Measurements from ENCODE around the gene SFPQ. TPM values are rescaled to one million over a fixed set of nuclear protein-coding genes. Genes with fewer than 3 reads are reported as not detected.

Gene SFPQ
- total RNA-seq, 1 experiment from 2014 or later, result 573 TPM

DNA sequence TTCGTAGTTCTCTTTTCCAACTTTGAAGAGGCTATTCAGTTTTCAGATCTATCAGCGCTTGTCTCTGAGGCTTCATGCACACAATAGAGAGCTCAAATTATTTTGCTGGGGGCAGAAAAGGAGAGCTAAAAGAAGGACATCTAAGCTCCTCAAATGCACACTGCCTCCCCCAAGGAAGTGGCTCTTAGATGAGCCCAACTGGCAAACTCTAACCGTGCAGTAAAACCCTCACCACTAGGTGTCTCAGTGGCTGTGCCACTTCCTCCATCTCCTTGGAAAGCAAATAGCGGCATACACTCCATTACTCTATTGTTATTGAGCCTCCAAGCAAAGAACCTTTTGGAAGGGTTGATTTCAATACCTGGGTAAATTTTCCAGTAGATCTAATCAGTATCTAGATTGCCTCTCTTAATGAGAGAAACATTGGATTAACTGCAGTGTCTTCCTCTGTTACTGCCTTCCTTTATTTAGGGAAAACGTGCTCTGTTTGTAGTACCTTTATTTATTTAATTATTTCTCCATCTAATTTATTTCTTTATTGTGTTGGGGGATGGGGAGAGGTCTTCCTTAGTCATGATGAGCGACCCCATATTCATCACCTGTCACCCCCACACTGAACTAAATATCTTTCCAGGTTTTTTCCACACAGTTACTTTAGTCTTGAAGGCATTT is 9.2 kb upstream of the SFPQ start:
- no peak overlapping the region for H2BK20ac ChIP-seq (ENCODE audit: low read depth, low read length, poor library complexity, severe bottlenecking)
- Mint-ChIP-seq H3K27me3 (ENCODE audit: low read depth) (no peaks in the 10 kb centered on the region; the same call in 1 of the 2 replicates), H3K4me1 (peaks cover 8 to 10% of the 10 kb centered on the region in 2 experiments), H3K9me3 (no peaks in the 10 kb centered on the region; a peak in 1 of 5 replicates), H3K36me3 (ENCODE audit: insufficient read depth in 1 of 3, low read depth in 3 of 3) (no peaks in the 10 kb centered on the region), H3K4me3 (peak overlapping the region in 1 of 2 experiments; percentile 18; a peak in 1 of 5 replicates), H3K27ac (0 out of 7 replicates have a peak overlapping the region, but pooled peaks of 2 of the 3 experiments have one; percentile 19 to 42)
- no peak overlapping the region for H2BK15ac ChIP-seq (ENCODE audit: low read depth, low read length)
- H3K9me3 ChIP-seq (ENCODE audit: control insufficient read depth, low read depth, low read length), result no peaks in the 10 kb centered on the region
- H3K23me2 ChIP-seq (ENCODE audit: insufficient read length, low read depth, low read length, poor library complexity, severe bottlenecking), result no peaks in the 10 kb centered on the region
- no CpG with 5 or more reads among the region's 6 CpGs for WGBS (ENCODE audit: extremely low coverage, insufficient read length, low lambda C conversion rate)
- no peak overlapping the region for H2AK5ac ChIP-seq (ENCODE audit: insufficient read length, low read length)
- no peak overlapping the region for H4K8ac ChIP-seq (replicated peaks; ENCODE audit: insufficient read length, low read depth, low read length)
- H3K27ac ChIP-seq (ENCODE audit: insufficient read length, low read depth, low read length), result no peak overlapping the region
- H3K27me3 ChIP-seq (ENCODE audit: insufficient read depth, low read length), result no peaks in the 10 kb centered on the region
- H4K91ac ChIP-seq (ENCODE audit: insufficient read length, low read depth, low read length), result no peak overlapping the region
- H2BK5ac ChIP-seq (ENCODE audit: insufficient read length, low read length), result no peak overlapping the region
- DNase-seq, result peak; percentile 82
- no peak overlapping the region for H3K4ac ChIP-seq (ENCODE audit: low read depth, low read length)
- H3K23ac ChIP-seq (ENCODE audit: insufficient read length, low read depth, low read length), result no peak overlapping the region
- no peaks in the 10 kb centered on the region for H3K79me1 ChIP-seq (ENCODE audit: insufficient read depth, low read depth, low read length, poor library complexity, severe bottlenecking)
- H3K79me2 ChIP-seq (ENCODE audit: insufficient read depth, low read length), result no peaks in the 10 kb centered on the region
- no peak overlapping the region for H2BK120ac ChIP-seq (ENCODE audit: low read depth, low read length, poor library complexity, severe bottlenecking)
- TF ChIP-seq, protein P1, sequence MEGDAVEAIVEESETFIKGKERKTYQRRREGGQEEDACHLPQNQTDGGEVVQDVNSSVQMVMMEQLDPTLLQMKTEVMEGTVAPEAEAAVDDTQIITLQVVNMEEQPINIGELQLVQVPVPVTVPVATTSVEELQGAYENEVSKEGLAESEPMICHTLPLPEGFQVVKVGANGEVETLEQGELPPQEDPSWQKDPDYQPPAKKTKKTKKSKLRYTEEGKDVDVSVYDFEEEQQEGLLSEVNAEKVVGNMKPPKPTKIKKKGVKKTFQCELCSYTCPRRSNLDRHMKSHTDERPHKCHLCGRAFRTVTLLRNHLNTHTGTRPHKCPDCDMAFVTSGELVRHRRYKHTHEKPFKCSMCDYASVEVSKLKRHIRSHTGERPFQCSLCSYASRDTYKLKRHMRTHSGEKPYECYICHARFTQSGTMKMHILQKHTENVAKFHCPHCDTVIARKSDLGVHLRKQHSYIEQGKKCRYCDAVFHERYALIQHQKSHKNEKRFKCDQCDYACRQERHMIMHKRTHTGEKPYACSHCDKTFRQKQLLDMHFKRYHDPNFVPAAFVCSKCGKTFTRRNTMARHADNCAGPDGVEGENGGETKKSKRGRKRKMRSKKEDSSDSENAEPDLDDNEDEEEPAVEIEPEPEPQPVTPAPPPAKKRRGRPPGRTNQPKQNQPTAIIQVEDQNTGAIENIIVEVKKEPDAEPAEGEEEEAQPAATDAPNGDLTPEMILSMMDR (conservative IDR thresholded peaks at IDR 0.05), result peak; percentile 92
- H2AFZ ChIP-seq (ENCODE audit: low read length), result no peak overlapping the region
- H3K4me2 ChIP-seq (ENCODE audit: insufficient read depth, insufficient read length, low read length), result no peak overlapping the region
- H3K4me1 ChIP-seq (ENCODE audit: insufficient read depth, low read length), result no peaks in the 10 kb centered on the region
- H2BK12ac ChIP-seq (ENCODE audit: insufficient read length, low read depth, low read length), result no peak overlapping the region
- H4K20me1 ChIP-seq (ENCODE audit: control insufficient read depth, insufficient read depth, insufficient read length), result no peaks in the 10 kb centered on the region
- H3K18ac ChIP-seq (ENCODE audit: insufficient read length, low read depth, low read length), result no peak overlapping the region
- no peak overlapping the region for H3T11ph ChIP-seq (ENCODE audit: low read length)
- no peak overlapping the region for H4K5ac ChIP-seq (ENCODE audit: insufficient read length, low read depth, low read length)
- H3K56ac ChIP-seq (ENCODE audit: insufficient read length, low read depth, low read length), result no peak overlapping the region
- no peak overlapping the region for H3K9ac ChIP-seq (ENCODE audit: extremely low read depth, insufficient read length, low read length)
- no peak overlapping the region for H3K14ac ChIP-seq (ENCODE audit: insufficient read depth, low read length)

All from H9 (cell line).